HG03442 (cell line): Measurements from ENCODE around the gene CPA4.

Source experiments
- ATAC-seq: cut with Tn5 transposase; IDR thresholded peaks from one replicate; pipeline ENCODE4 v1.9.1; 2021; ENCODE audit warnings: mild to moderate bottlenecking, moderate library complexity; ENCODE audit not compliant: unreplicated experiment

CPA4 gene

GRCh38 chr7:130344271-130344866 lies 51.4 kb downstream of the CPA4 start, which contains the start of gene CPA5:
TSS of gene CPA5 (plus strand) at chr7:130344816. CDS start at chr7:130346486, 1,670 bp downstream.
- no peak for ATAC-seq

- no peak for ATAC-seq
Measured at GRCh38 chr7:130345136-130345535, 52.2 kb downstream of the CPA4 start.

GRCh38 chr7:130345725-130346124 lies 52.8 kb downstream of the CPA4 start:
- ATAC-seq: no peak

- ATAC-seq: no peak
Measured at GRCh38 chr7:130346177-130346905, 53.4 kb downstream of the CPA4 start.

GRCh38 chr7:130346941-130347340 lies 54.0 kb downstream of the CPA4 start:
- ATAC-seq: no peak

GRCh38 chr7:130349911-130350782 lies 57.2 kb downstream of the CPA4 start:
- ATAC-seq: no peak

- ATAC-seq: peak; percentile 50
Measured at GRCh38 chr7:130350945-130351790, 58.2 kb downstream of the CPA4 start.

GRCh38 chr7:130351791-130352090 lies 58.8 kb downstream of the CPA4 start:
- ATAC-seq: no peak

- no peak for ATAC-seq
Measured at GRCh38 chr7:130352194-130353074, 59.5 kb downstream of the CPA4 start.

GRCh38 chr7:130353196-130353595 lies 60.2 kb downstream of the CPA4 start:
- ATAC-seq: no peak

GRCh38 chr7:130356121-130356875 lies 63.3 kb downstream of the CPA4 start:
- ATAC-seq: no peak

- ATAC-seq: no peak
Measured at GRCh38 chr7:130356876-130357611, 64.1 kb downstream of the CPA4 start.

- ATAC-seq: no peak
Measured at GRCh38 chr7:130358471-130358870, 65.5 kb downstream of the CPA4 start.

GRCh38 chr7:130359276-130359857 lies 66.4 kb downstream of the CPA4 start:
- ATAC-seq: no peak

GRCh38 chr7:130360518-130360917 lies 67.6 kb downstream of the CPA4 start:
- no peak for ATAC-seq

- ATAC-seq: no peak
Measured at GRCh38 chr7:130361681-130362080, 68.7 kb downstream of the CPA4 start.

- ATAC-seq: no peak
Measured at GRCh38 chr7:130362251-130362816, 69.4 kb downstream of the CPA4 start.
